ENCODE data around the gene CCDC201.

CCDC201 gene

DNA sequence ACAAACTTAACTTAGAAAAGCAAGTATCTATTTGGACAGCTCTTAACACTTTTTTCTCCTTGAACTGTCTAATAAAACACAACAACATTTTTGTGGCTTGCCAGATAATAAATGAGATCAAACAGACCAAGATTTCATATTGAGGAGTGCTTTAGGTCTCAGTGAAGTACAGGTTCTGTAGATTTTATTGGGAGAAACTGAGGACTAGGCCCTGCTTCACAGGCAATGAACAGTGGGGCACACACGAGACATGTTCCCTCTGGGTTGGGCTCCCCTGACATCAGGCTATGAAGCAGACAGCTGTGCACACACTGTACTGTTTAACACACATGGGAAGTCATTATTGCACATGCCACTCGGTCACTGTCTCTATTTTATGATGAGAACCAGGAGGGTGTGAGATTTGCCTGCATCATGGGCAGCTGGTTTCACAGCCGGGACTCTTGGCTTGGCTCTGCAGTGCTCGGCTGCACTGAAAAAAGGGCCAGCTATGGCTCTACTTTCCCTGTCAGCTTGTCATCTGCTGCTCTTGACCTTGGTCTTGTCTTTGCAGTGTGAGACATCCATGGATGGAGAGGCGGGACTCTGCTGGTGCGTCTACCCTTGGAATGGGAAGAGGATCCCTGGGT lies 19.6 kb upstream of the CCDC201 start:
- DNase-seq, result no peak

DNA sequence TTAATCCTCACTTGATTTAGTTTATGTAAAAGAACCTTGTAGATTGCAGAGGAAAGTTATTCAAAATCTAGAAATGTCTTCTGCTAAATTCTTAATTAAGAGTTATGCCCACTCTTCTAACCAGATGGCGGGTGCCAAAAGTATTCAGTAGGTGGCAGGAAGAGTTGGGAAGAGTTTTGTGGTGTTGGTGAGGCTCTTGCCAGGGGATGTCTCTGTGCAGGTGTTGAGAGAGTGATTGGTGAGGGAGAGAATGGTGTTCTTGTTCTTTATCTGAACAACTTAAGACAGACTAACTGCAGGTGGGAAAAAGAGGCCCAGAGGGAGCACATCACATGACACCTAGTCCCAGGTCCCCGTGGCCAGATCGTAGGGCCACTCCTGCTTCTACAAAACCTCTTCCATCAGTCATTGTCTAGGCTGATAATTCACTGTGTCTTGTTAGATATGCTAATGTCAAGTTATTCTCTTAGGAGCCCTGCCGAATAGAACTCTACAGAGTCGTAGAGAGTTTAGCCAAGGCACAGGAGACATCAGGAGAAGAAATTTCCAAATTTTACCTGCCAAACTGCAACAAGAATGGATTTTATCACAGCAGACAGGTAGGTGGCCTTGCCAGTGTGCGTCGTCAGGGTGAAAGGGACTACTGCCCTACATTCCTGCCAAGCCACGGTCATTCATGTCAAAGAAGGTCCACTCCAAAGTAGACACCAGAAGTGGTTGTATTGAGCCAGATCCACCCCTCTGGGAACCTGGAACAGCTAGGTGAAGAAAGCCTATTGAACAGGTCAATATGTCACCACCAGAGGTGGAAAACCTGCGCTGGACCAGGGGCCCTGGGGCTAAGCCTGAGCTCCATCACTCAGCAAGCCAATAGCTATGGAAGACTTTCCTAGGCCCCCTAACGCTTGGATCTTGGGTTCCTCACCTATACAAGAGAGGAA lies 18.9 kb upstream of the CCDC201 start:
- no peak for DNase-seq

DNA sequence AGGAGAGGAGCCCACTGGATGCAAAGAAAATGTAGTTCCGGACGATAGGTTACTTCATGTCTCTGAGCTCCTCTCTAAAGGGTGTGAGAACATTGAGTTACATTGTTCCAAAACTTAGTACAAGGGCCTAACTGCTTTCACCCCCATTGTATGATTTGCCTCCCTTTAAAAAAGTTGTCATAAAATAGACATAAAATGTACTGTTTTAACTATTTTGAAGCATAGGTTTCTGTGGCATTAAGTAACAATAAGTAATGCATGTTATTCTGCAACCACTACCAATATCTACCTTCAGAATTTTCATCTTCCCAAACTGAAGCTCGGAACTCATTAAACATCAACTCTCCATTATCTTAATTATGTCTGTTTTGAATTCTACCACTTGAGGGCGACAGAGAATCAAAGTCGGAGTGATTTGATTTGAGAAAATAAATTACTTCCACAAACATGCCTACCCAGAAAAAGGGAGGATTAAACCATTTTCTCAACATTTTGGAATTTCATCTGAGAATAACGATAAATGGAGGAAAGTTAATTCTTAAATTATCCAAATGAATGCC lies 18.1 kb upstream of the CCDC201 start:
- DNase-seq, result no peak

DNA sequence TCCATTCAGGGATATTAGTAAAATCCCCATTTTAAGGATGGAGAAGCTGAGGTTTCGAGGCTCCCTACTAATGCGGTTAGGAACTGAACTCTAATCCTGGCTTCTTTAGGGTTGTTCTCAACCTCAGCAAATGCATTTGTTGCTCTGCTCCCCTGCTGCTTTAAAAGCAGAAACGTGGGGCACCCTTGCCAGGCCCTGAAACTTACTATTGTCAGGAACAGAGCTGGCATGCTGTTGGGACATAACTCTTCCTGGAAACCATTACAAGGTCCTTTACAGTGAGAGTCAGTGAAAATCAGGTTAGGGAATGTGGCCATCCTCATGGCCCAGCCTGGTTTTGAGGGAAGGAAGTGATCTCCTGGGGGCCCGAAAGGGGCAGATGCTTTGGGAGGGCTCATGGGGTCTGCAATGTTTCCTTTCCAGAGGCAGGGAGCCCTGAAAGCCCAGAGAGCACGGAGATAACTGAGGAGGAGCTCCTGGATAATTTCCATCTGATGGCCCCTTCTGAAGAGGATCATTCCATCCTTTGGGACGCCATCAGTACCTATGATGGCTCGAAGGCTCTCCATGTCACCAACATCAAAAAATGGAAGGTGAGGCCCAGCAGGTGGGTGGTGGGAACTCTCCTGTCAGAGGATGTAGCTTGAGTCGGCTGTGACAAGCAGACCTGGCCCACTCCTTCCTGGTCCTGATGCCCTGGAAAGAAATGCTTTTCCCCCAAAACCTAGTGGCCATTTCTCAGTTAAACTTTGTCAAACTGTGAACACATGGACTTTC lies 17.4 kb upstream of the CCDC201 start:
- DNase-seq, result no peak

DNA sequence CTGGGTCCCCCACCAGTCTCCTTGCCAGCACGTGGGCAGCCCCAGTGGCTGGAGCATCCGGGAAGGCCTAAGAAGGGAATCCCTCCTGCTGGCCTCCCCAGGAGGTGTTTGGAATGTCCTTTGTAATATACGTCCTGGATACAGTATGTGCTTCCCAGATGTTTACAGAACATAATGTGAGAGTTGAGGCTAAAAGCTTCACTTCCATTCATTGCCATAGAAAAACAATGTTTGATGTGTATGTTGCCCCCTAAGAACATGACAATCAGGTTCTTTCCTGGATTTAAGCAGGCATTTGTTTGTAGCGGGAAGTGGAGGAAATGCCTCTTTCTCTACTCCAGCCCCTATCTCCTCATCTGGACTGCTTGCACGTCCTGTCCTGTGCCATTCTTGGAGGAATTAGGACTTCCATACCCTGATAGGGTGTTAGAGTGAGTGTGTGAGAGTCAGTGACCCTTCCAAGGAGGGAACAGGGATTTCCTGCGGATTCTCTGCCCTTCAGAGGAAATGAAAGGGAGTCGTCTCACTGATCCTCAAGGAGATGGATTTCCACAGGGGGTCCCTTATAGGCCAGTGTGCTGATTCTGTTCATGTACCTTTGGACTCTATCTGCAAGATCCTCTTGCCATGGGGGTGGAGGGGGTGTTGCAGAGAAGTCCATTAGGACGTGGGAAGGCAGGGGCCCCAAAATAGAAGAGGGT lies 16.6 kb upstream of the CCDC201 start:
- DNase-seq, result no peak

DNA sequence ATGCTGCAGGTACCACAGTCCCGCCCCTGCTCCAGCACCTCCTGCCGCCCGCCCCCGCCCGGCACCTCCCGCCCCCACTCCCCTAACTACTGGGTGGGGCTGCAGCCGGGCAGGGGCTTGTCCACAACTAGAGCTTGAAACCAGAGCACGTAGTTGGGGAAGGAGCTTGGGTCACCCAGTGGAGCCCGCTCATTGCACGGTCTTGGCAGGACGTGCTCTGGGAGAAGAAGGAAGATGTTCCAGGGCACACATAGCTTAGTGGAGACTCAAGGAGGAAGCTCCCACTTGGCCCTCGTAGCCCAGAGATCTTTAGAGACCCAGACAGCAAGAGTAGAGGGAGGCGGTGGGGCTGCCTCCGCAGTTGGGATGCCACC lies 16.1 kb upstream of the CCDC201 start:
- no peak for DNase-seq

DNA sequence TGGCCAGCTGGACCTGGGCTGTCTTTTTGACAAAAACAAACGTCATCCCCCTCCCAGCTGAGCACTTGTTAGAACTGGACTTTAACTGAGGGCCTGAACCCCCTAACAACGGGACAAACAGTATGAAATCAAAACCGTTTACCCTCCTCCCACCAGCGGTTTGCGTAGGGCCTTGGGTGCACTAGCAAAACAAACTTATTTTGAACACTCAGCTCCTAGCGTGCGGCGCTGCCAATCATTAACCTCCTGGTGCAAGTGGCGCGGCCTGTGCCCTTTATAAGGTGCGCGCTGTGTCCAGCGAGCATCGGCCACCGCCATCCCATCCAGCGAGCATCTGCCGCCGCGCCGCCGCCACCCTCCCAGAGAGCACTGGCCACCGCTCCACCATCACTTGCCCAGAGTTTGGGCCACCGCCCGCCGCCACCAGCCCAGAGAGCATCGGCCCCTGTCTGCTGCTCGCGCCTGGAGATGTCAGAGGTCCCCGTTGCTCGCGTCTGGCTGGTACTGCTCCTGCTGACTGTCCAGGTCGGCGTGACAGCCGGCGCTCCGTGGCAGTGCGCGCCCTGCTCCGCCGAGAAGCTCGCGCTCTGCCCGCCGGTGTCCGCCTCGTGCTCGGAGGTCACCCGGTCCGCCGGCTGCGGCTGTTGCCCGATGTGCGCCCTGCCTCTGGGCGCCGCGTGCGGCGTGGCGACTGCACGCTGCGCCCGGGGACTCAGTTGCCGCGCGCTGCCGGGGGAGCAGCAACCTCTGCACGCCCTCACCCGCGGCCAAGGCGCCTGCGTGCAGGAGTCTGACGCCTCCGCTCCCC lies 15.5 kb upstream of the CCDC201 start, which contains the start of gene IGFBP1:
TSS of gene IGFBP1 (plus strand) at position 304 of the 808 bp plus-strand sequence. CDS start at position 469, 165 bp downstream.
- no peak for DNase-seq

DNA sequence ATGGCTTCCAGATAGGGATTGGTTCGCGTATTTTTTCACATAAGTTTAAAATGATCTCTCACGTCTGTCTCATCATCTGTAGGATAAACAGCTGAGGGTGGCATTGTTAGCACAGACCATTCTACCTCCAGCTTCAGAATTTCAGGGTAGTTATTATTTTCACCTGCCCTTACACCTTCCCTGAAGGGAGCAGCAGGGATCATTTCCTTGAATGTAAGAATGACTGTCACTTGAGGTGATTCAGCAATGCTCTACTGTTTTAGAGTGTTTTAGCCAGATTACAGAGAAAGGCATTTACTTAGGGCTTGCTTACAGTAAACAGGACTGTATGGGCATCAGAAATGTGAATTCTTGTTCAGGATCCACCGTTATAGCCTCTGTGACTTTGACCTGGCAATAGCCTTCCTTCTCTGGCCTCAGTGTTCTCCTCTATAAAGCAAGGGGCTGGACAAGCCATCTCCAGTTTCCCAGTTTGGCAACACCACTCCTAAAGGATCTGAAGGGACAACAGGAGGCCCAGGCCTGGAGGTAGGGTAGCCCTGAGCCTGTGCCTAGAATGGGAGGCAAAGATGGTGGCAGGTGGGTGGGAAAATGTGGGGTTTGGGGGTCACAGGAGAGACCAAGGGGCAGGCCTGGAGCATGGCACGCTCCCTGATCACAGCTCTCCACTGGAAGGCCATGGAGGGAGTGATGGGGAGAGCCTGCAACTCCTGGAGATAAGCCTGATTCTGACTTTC lies 14.2 kb upstream of the CCDC201 start:
- no peak for DNase-seq

DNA sequence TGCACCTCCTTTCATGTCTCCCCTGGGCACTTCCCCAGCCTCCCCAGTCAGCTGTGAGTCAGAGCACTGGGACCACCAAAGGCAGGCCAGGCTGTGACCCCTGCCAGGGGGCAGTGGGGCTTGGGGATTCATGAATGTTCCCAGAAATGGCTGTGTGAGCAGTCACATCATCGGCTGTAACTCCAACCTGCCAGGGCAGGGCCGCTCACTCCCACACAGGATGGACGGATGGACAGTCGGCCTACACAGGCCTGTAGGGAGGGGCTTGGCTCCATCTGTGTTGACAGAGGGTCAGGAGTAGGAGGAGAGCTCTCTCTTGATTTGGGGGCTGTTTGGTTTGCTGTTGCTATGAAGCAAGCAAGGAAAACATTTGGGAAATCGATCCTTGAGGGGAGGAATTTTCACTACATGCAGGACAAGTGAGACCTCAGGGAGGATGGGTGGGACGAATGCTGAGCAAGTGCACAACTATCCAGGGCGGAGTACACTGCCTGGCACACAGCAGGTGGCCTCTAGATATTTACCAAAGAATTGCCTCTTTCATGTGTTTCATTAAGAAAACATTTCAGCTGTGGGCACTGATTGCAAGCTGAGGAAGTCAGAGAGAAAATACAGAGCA lies 12.5 kb upstream of the CCDC201 start:
- no peak for DNase-seq

DNA sequence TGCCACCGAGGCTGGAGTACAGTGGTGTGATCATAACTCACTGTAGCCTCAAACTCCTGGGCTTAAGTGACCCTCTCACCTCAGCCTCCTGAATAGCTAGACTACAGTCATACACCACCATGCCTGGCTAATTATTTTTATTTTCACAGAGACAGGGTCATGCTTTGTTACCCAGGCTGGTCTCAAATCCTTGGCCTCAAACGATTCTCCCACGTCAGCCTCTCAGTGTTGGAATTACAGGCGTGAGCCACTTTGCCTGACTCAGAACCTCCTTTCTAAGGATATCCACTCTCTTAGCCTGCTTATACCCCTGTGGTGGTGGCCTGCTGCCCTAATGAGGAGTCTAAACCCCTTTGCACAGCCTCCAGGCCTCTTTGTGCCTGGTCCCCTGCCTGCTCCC lies 11.3 kb upstream of the CCDC201 start:
- DNase-seq, result no peak

DNA sequence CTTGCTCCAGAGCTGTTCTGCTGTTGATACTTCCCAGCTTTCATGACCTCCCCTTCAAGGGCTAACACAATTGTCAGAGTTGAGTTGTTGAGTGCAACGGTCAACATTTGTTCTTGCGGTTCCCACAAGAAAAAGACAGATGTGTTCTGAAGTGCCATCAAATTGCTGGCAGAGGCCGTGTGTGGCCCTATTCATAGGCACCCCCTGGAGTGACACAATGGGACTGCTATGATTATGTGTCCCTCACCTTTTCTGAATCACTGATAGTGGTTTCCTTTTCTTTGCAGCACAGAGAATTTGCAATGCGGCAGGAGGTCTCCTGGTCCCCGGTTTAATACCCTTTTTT lies 9.6 kb upstream of the CCDC201 start:
- no peak for DNase-seq

DNA sequence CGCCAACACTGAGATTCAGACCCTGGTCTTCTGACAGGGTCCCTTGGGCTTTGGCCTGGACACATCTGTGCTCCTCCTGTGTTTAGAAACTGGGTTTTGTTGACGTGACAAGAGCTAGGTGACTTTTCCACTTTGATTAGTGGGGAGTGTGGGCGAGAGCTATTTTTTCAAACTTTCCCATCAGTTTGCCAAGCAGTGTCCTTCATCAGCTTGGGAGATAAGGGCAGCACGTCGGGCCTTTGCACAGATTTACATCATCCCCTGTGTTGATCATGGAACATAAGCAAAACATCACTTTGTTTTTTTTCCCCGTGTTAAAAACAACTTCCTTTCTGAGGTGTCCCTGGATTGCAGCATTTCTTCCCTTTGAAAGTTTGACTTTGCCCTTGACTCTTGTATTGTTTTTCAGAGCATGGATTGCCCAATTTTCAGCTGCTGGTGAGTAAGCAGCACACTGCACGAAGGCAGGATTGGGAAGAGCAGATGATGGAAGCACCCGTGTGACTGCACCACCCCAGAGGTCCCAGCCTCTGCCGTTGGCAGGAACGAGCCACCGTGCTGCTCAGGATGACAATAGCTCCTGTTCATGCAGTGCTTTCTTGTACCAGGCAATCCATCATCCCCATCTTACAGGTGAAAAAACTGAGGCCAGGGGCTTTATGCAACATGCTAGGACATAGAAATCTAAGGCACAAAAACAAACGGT lies 9.0 kb upstream of the CCDC201 start:
- no peak for DNase-seq

DNA sequence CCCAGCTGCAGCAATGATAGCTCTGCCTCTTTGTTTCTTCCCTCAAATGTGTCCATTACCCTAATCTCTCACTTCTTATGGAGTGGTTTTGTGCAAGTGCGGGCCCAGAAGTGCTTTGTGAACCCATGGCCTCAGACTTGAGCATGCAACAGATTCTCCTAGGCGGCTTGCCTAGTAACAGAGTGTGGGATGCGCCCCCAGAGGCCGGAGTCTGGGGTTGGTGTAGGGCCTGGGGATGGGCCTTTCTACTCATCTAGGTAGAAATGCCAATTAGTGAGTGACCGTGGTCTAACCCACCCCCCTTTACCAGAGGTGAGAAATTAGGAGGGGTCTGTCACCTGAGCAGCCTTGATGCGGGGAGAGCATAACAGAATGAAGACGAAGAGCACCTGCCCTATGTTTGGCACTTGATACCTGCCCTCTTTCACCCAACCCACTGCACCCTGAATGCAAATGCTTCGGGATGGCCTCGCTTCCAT lies 8.4 kb upstream of the CCDC201 start:
- DNase-seq, result no peak

DNA sequence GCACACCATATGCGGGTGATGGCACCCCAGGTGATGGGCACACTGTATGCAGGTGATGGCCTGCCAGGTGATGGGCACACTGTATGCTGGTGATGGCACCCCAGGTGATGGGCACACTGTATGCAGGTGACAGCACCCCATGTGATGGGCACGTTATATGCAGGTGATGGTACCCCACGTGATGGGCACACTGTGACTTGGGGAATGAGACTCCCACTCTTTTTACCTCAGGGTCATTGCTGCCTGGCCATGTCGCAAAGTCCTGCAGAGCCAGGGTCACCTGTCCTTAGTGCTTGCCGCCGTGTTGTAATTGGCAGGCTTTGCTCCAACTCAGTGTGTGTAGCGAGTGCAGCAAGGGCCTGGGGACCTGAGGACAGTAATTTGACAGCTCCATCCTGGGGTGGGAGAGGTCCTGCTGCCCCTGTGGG lies 7.6 kb upstream of the CCDC201 start:
- no peak for DNase-seq

DNA sequence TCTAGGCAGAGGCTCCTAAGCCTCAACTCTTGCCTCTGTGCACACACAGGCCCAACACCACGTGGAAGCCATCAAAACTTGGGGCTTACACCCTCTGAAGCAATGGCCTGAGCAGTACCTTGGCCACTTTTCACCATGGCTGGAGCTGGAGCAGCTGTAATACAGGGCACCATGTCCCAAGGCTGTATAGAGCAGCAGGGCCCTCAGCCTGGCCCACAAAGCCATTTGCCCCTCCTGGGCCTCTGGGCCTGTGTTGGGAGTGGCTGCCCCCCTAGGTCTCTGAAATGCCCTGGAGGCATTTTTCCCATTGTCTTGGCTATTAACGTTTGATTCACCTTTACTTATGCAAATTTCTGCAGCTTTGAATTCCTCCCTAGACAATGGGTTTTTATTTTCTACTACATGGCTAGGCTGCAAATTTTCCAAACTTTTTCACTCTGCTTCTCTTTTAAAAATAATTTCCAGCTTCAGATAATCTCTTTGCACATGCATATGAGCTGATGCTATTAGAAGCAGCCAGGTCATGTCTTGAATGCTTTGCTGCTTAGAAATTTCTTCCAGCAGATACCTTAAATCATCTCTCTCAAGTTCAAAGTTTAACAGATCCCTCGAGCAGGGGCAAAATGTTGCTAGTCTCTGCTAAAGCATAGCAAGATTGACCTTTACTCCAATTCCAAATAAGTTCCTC lies 5.7 kb upstream of the CCDC201 start:
- DNase-seq, result no peak

DNA sequence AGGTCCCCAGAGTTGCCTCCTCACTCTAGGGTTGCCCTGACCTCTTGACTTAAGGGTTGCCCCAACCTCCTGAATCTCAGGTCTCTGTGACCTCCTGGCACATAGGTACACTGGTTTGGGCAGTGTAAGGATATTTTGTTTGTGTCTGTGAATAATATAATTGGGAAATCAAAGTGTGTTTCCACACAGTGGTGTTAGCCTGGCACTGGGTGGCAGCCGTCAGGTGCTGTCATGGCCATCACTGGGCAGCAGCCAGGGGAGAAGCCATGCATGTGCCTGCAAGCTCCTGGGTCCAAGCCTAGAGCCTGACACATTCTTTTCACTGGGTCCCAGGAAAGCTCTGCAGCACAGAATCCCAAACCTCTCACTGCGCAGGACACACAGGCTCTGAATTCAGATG lies 3.6 kb upstream of the CCDC201 start:
- DNase-seq, result no peak

DNA sequence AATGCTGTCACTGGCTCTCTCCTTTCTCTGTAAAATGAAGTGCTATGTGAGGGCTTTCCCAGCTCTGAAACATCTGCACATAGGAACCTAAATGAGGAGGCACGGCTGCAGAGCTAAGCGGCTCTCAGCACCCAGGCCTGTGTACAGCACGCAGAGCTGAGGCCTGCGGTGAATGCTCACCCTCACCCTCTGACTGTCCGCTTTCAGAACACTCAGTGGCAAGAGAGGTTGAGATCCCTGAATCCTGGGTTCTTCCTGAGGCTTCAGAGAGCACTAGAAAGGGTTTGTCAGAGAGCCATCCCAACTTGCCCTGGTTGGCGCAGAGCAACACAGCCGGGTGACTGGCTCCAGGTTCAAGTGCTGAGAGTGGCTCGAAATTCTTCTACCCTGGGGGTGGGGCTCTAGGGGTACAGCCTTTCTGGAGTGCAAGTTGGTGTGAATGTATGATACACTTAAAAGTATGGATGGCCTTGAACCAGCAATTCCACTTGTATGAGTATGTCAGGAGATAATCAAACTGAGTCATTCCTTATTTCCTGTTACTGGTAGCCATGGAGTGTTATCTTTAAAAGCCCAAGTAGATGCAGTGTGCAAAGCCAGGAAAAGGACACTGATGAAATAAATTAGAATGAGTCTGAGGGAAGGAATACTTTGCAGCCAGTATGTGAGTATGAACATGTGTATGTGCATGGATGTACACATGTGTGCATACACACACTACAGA lies 1.7 kb upstream of the CCDC201 start:
- DNase-seq, result no peak

DNA sequence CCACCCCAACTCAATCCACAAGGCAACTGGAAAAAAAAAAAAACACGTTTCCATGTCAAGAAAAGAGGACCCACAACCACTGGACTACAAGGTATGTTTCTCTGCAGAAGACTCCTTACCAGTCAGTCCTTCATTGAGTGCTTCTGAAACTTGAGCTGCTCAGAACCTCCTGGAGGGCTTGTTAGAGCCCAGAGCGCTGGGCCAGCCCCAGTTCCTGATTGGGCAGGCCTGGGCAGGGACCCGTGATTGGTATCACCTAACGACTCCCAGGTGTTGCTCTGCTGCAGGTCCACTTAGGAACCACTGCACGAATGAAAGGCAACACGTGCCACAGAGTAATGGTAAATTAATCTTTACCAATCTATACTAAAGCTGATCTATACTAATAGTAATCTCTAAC lies 473 bp upstream of the CCDC201 start:
- no peak for DNase-seq
